OCI-LY1 (cell line): ENCODE results near the gene AGRP.

Experiments used
- H2AFZ ChIP-seq: fragments of 200-600 bp; sonication (generic), shearing (Covaris generic); 2 replicates; pipeline ENCODE4 v1.6.0; 2014; ENCODE audit warnings: antibody characterized with exemption, mild to moderate bottlenecking, low read length
- H3F3A ChIP-seq: fragments of 200-600 bp; sonication (generic), shearing (Covaris generic); 2 replicates; pipeline ENCODE4 v1.6.0; 2014; ENCODE audit warnings: mild to moderate bottlenecking, antibody characterized with exemption, low read length, moderate library complexity; ENCODE audit not compliant: insufficient read depth
- H3K27ac ChIP-seq: fragments of 200-600 bp; sonication (generic); 2 replicates; pipeline ENCODE4 v1.5.1; 2014; ENCODE audit warnings: low read length, mixed run types, mild to moderate bottlenecking, low read depth; ENCODE audit not compliant: poor library complexity, severe bottlenecking
- H3K27me3 ChIP-seq: fragments of 200-600 bp; sonication (generic); 2 replicates; pipeline ENCODE4 v1.6.0; 2014; ENCODE audit warnings: antibody characterized with exemption, mild to moderate bottlenecking, low read length, moderate library complexity; ENCODE audit not compliant: insufficient read depth
- H3K36me3 ChIP-seq: fragments of 200-600 bp; sonication (generic); 2 replicates; pipeline ENCODE4 v1.6.1; 2014; ENCODE audit warnings: mild to moderate bottlenecking, antibody characterized with exemption, low read length, moderate library complexity, mixed read lengths; ENCODE audit not compliant: insufficient read depth
- H3K4me1 ChIP-seq: fragments of 200-600 bp; sonication (generic); 2 replicates; pipeline ENCODE4 v1.5.1; 2014; ENCODE audit warnings: mild to moderate bottlenecking, low read length, moderate library complexity; ENCODE audit not compliant: insufficient read depth, severe bottlenecking
- H3K4me2 ChIP-seq: fragments of 200-600 bp; sonication (generic), shearing (Covaris generic); 2 replicates; pipeline ENCODE4 v1.6.1; 2014; ENCODE audit warnings: low read length
- H3K4me3 ChIP-seq: fragments of 200-600 bp; sonication (generic); 2 replicates; pipeline ENCODE4 v1.5.1; 2014; ENCODE audit warnings: low read length, low read depth, mild to moderate bottlenecking, mixed read lengths; ENCODE audit not compliant: poor library complexity, severe bottlenecking
- H3K79me2 ChIP-seq: fragments of 200-600 bp; shearing (Covaris generic); 2 replicates; pipeline ENCODE4 v1.6.1; 2016; ENCODE audit warnings: mixed run types, low read length, mixed read lengths; ENCODE audit not compliant: insufficient read depth
- H3K9ac ChIP-seq: fragments of 200-600 bp; sonication (generic), shearing (Covaris generic); 2 replicates; pipeline ENCODE4 v1.6.1; 2014; ENCODE audit warnings: mild to moderate bottlenecking, low read length, mixed read lengths
- H3K9me2 ChIP-seq: fragments of 200-600 bp; sonication (generic), shearing (Covaris generic); 2 replicates; pipeline ENCODE4 v1.6.1; 2014; ENCODE audit warnings: low read depth, mild to moderate bottlenecking, low read length, mixed read lengths
- H3K9me3 ChIP-seq: fragments of 200-600 bp; shearing (Covaris generic); 2 replicates; pipeline ENCODE4 v1.6.1; 2014; ENCODE audit warnings: low read length, mixed read lengths
- H4K20me1 ChIP-seq: fragments of 200-600 bp; sonication (generic), shearing (Covaris generic); 2 replicates; pipeline ENCODE4 v1.6.0; 2016; ENCODE audit warnings: mild to moderate bottlenecking, low read length; ENCODE audit not compliant: insufficient read depth
- EZH2 ChIP-seq: fragments of 200-600 bp; sonication (generic), shearing (Covaris generic); IDR thresholded peaks from 2 replicates; pipeline ENCODE4 v1.8.0; 2017; ENCODE audit warnings: borderline replicate concordance, mixed run types, mild to moderate bottlenecking, antibody characterized with exemption, low read length, moderate library complexity, mixed read lengths
- TF ChIP-seq, protein P1 (sequence below): fragments of 200-600 bp; sonication (generic), shearing (Covaris generic); IDR thresholded peaks from 2 replicates; pipeline ENCODE4 v1.5.1; 2017; ENCODE audit warnings: mild to moderate bottlenecking, antibody characterized with exemption, low read length, moderate library complexity, mixed read lengths

The AGRP gene

DNA sequence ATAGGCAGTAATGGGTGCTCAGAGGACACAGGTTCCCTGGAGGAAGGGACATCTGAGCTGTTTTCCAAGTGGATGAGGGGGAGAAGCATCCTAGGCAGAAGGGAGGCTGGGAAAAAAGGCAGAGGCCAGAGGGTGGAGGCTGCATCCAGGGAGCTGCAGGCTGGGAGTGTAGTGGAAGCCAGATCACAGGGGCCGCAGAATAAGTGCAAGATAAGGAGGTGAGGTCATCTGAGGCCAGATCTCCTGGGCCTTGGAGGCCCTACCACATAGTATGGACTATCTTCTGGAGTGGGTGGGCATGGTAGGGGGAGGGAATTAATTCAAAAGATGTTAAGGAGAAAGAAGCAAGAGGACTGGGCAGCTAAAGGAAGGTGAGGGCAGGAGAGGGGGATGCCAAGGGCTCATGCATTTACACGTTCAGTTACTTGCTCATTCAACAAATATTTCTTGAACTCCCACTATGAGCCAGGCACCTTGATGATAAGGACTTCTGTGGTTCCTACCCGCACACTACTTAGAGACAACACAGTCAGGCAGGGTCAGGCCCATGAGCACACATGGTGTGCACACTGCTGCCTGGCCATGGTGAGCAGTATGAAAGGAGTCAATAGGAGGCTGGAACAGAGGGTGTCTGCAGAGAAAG lies 42.9 kb upstream of the AGRP start:
- Histone ChIP-seq H3K27me3 (0 out of 2 replicates have a peak, but pooled peaks cover 3% of the 10 kb centered on the region), H3K36me3 (no peaks in the 10 kb centered on the region), H3K4me1 (peaks cover 30% of the 10 kb centered on the region), H3K9ac (no peak overlapping the region), H3K9me3 (no peaks in the 10 kb centered on the region), H3K4me2 (no peak overlapping the region), H3K4me3 (no peak overlapping the region), H2AFZ (no peak overlapping the region), H3K79me2 (no peaks in the 10 kb centered on the region), H3K27ac (no peak overlapping the region), H3F3A (no peaks in the 10 kb centered on the region), H4K20me1 (no peaks in the 10 kb centered on the region), H3K9me2 (no peaks in the 10 kb centered on the region)
- no peak for TF ChIP-seq EZH2
- TF ChIP-seq, protein P1, sequence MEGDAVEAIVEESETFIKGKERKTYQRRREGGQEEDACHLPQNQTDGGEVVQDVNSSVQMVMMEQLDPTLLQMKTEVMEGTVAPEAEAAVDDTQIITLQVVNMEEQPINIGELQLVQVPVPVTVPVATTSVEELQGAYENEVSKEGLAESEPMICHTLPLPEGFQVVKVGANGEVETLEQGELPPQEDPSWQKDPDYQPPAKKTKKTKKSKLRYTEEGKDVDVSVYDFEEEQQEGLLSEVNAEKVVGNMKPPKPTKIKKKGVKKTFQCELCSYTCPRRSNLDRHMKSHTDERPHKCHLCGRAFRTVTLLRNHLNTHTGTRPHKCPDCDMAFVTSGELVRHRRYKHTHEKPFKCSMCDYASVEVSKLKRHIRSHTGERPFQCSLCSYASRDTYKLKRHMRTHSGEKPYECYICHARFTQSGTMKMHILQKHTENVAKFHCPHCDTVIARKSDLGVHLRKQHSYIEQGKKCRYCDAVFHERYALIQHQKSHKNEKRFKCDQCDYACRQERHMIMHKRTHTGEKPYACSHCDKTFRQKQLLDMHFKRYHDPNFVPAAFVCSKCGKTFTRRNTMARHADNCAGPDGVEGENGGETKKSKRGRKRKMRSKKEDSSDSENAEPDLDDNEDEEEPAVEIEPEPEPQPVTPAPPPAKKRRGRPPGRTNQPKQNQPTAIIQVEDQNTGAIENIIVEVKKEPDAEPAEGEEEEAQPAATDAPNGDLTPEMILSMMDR: no peak

DNA sequence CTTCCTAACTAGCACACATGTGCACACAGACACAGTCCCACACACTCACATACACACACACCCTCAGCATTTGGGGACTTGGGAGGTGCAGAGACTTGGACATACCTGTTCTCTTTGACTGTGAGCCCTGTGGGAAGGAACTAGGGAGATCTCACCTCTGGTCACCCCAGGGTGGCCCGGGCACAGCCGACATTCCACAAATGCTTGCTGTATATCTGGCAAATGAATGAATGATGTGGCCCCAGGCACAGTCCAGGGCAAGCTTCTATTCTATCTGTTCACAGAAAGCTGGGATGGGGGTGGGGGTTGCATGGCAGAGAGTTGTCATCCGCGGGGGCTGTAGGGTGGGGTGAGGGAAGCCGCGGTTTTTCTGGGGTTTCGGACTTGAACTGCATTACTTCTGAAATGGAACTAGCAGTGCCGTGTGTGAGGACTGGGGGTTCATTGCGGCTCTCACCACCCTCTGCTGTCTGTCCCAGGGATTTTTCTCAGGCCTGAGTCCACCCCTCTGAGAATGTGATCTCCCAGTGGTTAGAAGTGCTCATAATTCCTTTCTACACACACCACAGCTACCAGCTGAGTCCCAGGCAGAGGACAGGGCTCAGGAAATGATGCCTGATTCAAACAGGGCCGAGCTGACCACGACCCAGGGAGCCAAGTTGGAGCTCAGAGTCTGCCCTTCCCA lies 42.0 kb upstream of the AGRP start:
- Histone ChIP-seq H3K79me2 (no peaks in the 10 kb centered on the region), H3K27ac (no peak overlapping the region), H3K9ac (no peak overlapping the region), H3F3A (no peaks in the 10 kb centered on the region), H3K4me3 (no peak overlapping the region), H3K4me1 (peaks cover 22% of the 10 kb centered on the region), H3K9me3 (no peaks in the 10 kb centered on the region), H3K36me3 (no peaks in the 10 kb centered on the region), H2AFZ (no peak overlapping the region), H3K4me2 (no peak overlapping the region), H3K9me2 (no peaks in the 10 kb centered on the region), H4K20me1 (no peaks in the 10 kb centered on the region), H3K27me3 (0 out of 2 replicates have a peak, but pooled peaks cover 3% of the 10 kb centered on the region)
- no peak for TF ChIP-seq EZH2
- TF ChIP-seq, protein P1: no peak

DNA sequence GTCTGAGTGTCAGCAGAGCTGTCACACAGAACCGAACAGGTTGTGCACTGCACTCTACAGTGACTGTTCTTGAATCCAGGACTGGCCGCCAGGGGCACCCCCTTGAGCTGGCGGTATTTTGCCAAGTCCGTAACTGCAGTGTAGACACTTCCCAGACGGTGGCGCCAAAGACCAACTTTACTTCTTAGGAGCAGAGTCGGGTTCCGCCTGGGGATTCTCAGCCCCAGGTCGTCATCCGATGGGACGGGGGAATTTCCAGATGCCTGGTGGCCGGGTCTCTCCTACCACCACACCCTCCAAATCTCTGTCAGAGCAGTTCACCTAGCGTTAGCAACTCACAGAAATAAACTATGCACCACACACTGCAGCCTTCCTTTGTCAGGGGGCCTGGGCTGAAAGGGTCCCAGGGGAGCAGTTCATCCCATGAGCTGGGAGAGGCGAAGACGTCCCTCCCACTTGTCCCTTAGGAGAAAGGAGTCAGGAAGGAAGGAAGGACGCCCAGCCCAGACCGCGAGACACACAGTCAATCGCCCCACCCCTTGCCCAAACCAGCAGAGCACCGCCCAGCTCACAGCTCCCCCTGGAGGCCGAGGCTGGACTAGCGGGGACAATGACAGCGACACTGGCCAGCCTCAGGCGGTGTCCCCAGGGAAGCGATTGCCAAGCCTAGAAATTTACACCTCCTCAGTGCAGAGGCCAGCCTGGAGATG lies 37.9 kb upstream of the AGRP start:
- TF ChIP-seq, protein P1: peak; percentile 72
- no peak for TF ChIP-seq EZH2
- Histone ChIP-seq H3F3A (no peaks in the 10 kb centered on the region), H3K79me2 (no peaks in the 10 kb centered on the region), H3K4me2 (peak overlapping the region; percentile 100), H3K36me3 (no peaks in the 10 kb centered on the region), H3K9ac (peak overlapping the region; percentile 81), H4K20me1 (no peaks in the 10 kb centered on the region), H3K27me3 (peaks cover 3% of the 10 kb centered on the region; the same call in 1 of the 2 replicates), H3K9me3 (no peaks in the 10 kb centered on the region), H3K9me2 (no peaks in the 10 kb centered on the region), H3K27ac (peak overlapping the region; percentile 91), H3K4me1 (peaks cover 25% of the 10 kb centered on the region), H3K4me3 (peak overlapping the region; percentile 69), H2AFZ (no peak overlapping the region)
